CD4-positive, alpha-beta T cell treated with Interleukin-4 for 1 hour (primary cell): ENCODE results near the gene PPP1R27.

Experiments
- DNase-seq, 2 donors: peaks; one replicate each; pipeline ENCODE4 v3.0.0-alpha.2; 2020 to 2022

PPP1R27 gene

GRCh38 chr17:81803728-81804558 is 30.9 kb downstream of the PPP1R27 start, which contains the start of gene GCGR:
TSS of gene GCGR (plus strand) at chr17:81804150. CDS start at chr17:81809019, 4,869 bp downstream.
- no peak for DNase-seq

GRCh38 chr17:81802856-81803643 is 31.8 kb downstream of the PPP1R27 start:
- DNase-seq, result no peak

- DNase-seq, result no peak
Measured at GRCh38 chr17:81802048-81802758, 32.6 kb downstream of the PPP1R27 start.

- DNase-seq, result no peak
Measured at GRCh38 chr17:81801327-81801726, 33.5 kb downstream of the PPP1R27 start.

- DNase-seq, result no peak
Measured at GRCh38 chr17:81794509-81794908, 40.3 kb downstream of the PPP1R27 start.

GRCh38 chr17:81794074-81794476 is 40.8 kb downstream of the PPP1R27 start:
- DNase-seq, result no peak

- no peak for DNase-seq
Measured at GRCh38 chr17:81792675-81793615, 41.9 kb downstream of the PPP1R27 start.
